Measurements from ENCODE around the gene ARL8A.

ARL8A gene

DNA sequence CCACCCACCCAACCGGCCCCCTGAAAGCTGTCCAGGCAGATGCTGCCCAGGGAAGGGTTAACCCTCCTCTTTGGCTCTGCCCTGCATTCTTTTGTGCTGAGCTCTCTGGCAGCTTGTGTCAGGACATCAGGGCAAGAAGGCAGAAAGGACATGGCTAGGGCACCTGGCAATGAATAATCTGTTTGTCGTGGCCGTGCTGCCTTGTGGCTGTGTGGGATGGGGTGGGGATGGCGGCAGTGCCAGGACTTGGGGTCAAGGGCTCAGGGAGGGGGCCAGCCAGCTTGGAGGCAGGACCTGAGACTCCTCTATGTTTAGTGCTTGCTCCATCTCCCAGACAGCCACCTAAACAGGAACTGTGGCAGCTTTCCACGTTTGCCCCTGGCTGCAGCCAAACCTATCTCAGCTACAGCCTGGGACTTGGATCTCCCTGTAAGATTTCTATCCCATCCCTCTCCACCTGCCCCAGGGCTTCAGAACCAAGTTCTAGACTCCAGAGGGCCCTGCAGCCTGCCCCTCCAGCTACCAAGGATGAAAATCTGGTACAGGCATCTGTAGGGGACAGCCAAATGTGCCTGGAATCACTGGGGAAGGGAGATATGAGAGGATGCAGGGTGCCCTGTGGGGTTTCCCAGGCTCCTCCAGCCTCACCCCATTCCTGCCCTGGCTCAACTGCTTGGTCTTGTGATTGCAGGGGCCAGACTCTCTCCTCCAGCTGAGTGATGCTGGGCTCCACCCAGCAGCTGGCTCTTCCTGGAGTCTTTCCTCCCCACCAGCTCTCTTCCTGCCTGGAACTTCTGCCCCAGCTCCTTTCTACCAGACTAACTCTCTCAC lies 31.5 kb downstream of the ARL8A start:
- no peak for TF ChIP-seq POLR2AphosphoS5 (IDR thresholded peaks at IDR 0.05; ENCODE audit: low read depth, low read length)
- TF ChIP-seq, protein P1, sequence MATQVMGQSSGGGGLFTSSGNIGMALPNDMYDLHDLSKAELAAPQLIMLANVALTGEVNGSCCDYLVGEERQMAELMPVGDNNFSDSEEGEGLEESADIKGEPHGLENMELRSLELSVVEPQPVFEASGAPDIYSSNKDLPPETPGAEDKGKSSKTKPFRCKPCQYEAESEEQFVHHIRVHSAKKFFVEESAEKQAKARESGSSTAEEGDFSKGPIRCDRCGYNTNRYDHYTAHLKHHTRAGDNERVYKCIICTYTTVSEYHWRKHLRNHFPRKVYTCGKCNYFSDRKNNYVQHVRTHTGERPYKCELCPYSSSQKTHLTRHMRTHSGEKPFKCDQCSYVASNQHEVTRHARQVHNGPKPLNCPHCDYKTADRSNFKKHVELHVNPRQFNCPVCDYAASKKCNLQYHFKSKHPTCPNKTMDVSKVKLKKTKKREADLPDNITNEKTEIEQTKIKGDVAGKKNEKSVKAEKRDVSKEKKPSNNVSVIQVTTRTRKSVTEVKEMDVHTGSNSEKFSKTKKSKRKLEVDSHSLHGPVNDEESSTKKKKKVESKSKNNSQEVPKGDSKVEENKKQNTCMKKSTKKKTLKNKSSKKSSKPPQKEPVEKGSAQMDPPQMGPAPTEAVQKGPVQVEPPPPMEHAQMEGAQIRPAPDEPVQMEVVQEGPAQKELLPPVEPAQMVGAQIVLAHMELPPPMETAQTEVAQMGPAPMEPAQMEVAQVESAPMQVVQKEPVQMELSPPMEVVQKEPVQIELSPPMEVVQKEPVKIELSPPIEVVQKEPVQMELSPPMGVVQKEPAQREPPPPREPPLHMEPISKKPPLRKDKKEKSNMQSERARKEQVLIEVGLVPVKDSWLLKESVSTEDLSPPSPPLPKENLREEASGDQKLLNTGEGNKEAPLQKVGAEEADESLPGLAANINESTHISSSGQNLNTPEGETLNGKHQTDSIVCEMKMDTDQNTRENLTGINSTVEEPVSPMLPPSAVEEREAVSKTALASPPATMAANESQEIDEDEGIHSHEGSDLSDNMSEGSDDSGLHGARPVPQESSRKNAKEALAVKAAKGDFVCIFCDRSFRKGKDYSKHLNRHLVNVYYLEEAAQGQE (IDR thresholded peaks at IDR 0.05; ENCODE audit: insufficient read depth in 1 of 2, low read depth in 2 of 2, low read length in 2 of 2): no peak
- no peak for TF ChIP-seq TAF1 (IDR thresholded peaks at IDR 0.05; ENCODE audit: borderline replicate concordance, insufficient read depth, low read length)
- TF ChIP-seq FOXP2 (optimal IDR thresholded peaks at IDR 0.05; ENCODE audit: borderline replicate concordance, extremely low read depth, extremely low read length, insufficient read depth): no peak
- TF ChIP-seq SIN3A (IDR thresholded peaks at IDR 0.05; ENCODE audit: borderline replicate concordance, insufficient read depth, low read length): no peak

GRCh38 chr1:202110977-202111376 lies 33.6 kb downstream of the ARL8A start:
- no peak for TF ChIP-seq TAF1 (IDR thresholded peaks at IDR 0.05; ENCODE audit: borderline replicate concordance, insufficient read depth, low read length)
- no peak for TF ChIP-seq SIN3A (IDR thresholded peaks at IDR 0.05; ENCODE audit: borderline replicate concordance, insufficient read depth, low read length)
- TF ChIP-seq, protein P1 (IDR thresholded peaks at IDR 0.05; ENCODE audit: insufficient read depth in 1 of 2, low read depth in 2 of 2, low read length in 2 of 2): no peak
- TF ChIP-seq FOXP2 (optimal IDR thresholded peaks at IDR 0.05; ENCODE audit: borderline replicate concordance, extremely low read depth, extremely low read length, insufficient read depth): no peak
- TF ChIP-seq POLR2AphosphoS5 (IDR thresholded peaks at IDR 0.05; ENCODE audit: low read depth, low read length): no peak

DNA sequence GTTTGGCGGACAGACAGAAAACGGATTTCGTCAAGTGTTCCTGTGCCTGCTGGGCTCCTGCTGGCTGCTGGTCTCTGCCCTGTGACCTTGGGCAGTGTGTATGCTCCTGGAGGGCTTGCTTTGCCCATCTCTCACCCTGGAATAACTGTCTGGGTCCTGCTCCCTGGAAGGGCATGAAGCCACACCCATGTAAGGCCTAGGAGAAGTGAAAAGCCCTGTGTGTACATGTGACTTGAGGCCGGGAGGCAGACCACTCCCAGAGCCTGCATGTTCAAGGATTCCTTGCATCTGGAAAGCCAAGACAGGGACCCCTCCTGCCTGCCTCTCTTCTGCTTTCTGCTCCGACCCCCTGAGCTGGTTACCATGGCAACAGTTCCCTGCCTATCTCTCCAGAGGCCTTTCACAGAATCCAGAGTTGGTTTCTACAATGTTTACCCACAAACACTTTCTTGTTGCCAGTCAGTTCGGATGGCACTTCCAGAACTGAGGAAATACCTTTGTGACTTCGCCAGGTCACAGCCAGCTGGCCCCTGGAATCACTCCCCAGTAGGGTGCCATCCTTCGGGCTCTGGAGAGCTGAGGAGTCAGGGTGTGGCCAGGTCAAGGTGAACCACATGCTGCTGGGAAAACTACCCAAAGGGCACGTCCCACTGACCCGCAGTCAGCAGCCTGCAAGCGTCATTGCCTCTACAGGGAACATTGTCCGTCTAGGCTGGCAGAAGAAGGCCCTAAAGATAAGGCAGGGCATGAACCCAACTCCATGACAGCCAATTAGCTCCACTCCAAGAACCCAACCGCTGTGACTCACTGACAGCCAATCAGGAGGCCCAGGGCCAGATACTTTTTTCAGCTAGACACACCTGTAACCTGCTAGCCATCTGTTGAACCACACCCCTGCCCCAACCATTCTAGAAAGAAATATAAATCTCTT lies 36.5 kb downstream of the ARL8A start:
- TF ChIP-seq TAF1 (IDR thresholded peaks at IDR 0.05; ENCODE audit: borderline replicate concordance, insufficient read depth, low read length) (no peak), FOXP2 (optimal IDR thresholded peaks at IDR 0.05; ENCODE audit: borderline replicate concordance, extremely low read depth, extremely low read length, insufficient read depth) (no peak), POLR2AphosphoS5 (IDR thresholded peaks at IDR 0.05; ENCODE audit: low read depth, low read length) (no peak), SIN3A (IDR thresholded peaks at IDR 0.05; ENCODE audit: borderline replicate concordance, insufficient read depth, low read length) (no peak)
- TF ChIP-seq, protein P1 (IDR thresholded peaks at IDR 0.05; ENCODE audit: insufficient read depth in 1 of 2, low read depth in 2 of 2, low read length in 2 of 2): no peak

GRCh38 chr1:202107321-202107761 lies 37.2 kb downstream of the ARL8A start:
- no peak for TF ChIP-seq SIN3A (IDR thresholded peaks at IDR 0.05; ENCODE audit: borderline replicate concordance, insufficient read depth, low read length)
- no peak for TF ChIP-seq POLR2AphosphoS5 (IDR thresholded peaks at IDR 0.05; ENCODE audit: low read depth, low read length)
- TF ChIP-seq TAF1 (IDR thresholded peaks at IDR 0.05; ENCODE audit: borderline replicate concordance, insufficient read depth, low read length): no peak
- TF ChIP-seq FOXP2 (optimal IDR thresholded peaks at IDR 0.05; ENCODE audit: borderline replicate concordance, extremely low read depth, extremely low read length, insufficient read depth): no peak
- TF ChIP-seq, protein P1 (IDR thresholded peaks at IDR 0.05; ENCODE audit: insufficient read depth in 1 of 2, low read depth in 2 of 2, low read length in 2 of 2): no peak

All from PFSK-1 (cell line).